ENCODE results near the gene DLG1. TPM values are rescaled to one million over a fixed set of nuclear protein-coding genes. Genes with fewer than 3 reads are reported as not detected.
"Not testable (repeated sequence)": the region's sequence is repeated elsewhere in the genome, so short reads cannot be mapped to it uniquely, and the experiment has no call there.

The DLG1 gene
- total RNA-seq, 1 experiment from 2014 or later, result 28.9 TPM

DNA sequence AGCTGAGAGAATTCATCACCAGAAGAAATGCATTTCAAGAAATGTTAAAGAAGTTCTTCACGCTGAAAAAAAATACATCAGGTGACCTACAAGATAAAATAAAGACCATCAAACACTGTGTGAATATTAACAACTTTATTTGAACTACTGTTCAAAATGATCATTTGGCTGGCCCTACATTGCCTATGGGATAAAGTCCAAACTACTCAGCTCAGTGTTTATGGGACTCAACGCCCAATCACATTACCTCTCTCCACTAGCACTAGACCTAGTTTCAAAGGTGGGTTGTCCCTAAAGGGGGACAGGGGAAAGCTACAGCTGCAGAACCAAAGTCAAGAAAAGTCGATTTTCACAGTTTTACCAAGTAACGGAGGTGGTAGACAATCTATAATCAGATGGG, 62.0 kb downstream of the DLG1 start:
- DNase-seq (ENCODE audit: low read depth, low spot score), result no peak
- in situ Hi-C loops (cut with HindIII; ENCODE audit: low pct_unique_long_range_greater_than_20kb, low sequenced_read_pairs), result no loop called here

DNA sequence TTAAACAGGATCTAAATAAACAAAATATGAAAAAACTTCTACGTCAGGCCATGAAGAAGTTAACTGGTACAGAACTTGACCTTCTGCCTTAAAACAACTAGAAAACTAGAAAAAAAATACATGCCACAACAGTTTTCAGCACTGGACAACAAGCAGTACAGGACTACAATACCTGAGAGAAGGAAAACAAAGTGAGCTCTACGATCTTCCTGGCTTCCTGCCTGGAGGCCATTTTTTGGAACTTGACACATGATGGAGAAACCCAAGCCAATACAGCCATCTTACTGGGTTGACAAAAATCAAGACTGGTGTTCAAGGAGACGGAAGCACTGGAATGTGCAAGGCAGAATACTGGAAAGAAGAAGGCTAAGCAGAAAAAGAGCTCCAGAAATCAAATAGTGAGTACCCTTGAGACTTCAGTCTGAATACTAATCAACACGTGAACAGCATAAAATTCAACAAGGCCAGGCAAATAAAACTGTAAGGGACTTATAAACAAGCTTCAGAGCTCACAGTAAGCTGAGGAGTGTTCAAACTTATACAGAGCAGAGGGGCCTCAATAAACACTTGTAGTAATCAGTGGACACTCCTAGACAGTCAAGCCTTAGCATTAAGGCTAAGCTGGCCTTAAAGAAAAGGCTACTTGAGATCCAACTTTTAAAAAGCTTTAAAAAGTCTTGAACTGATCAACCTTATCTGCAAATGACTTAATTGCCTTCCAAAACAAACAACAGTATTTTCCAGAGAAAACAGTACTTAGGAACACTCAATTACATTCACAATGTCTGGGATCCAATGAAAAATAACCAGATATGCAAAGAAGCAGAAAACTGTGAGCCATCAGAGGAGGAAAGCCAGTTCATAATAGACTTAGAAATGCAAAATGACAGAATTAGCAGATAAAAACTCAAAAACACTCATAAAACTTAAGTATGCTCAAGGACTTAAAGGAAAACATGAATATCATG, 63.2 kb downstream of the DLG1 start:
- in situ Hi-C loops (cut with HindIII; ENCODE audit: low pct_unique_long_range_greater_than_20kb, low sequenced_read_pairs), result no loop called here
- no peak for DNase-seq (ENCODE audit: low read depth, low spot score)

DNA sequence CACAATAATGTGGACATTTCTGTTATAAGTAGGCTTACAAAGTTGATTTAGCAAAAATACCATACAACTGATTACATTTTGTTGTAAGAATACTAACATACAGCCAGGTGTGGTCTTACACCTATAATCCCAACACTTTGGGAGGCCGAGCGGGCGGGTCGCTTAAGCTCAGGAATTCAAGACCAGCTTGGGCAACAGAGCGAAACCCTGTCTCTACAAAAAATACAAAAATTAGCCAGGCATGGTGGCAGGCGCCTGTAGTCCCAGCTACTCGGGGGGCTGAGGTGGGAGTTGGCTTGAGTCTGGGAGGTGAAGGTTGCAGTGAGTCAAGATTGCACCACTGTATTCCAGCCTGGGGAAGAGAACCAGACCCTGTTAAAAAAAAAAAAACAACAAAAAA, 67.1 kb downstream of the DLG1 start:
- DNase-seq (ENCODE audit: low read depth, low spot score), result no peak
- in situ Hi-C loops (cut with HindIII; ENCODE audit: low pct_unique_long_range_greater_than_20kb, low sequenced_read_pairs), result no loop called here

DNA sequence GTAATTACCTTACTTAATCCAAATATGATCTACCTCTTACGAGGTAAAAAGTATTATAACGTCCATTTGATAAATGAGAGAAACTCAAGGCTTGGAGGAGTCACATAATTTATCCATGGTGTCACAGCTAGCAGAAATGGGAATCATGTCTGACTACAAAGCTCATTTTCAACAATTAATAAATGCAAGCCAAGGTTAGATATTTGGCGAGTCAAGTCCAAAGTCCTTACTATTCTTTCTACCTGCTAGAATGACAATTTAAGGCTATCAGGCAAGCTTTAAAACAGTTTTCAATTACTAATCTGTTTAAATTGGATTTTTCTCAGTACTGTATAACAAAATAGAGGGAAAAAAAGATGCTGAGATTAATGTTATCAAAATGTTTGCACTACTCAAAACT, 68.6 kb downstream of the DLG1 start:
- no peak for DNase-seq (ENCODE audit: low read depth, low spot score)
- in situ Hi-C loops (cut with HindIII; ENCODE audit: low pct_unique_long_range_greater_than_20kb, low sequenced_read_pairs), result no loop called here

DNA sequence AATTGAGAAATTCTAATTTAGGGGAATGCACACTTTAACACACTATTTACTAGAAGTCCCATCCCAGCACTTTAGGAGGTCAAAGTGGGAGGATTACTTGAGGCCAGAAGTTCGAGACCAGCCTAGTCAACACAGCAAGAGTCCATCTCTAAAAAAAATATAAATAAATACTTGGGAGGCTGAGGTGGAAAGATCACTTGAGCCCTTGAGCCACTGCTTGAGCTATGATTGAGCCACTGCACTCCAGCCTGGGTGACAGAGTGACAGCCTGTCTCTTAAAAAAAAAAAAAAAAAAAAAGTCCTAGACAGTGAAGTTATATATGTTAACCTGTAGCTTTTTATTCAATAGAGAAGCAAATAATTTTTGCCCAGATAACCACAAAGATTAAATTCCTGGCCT, 69.2 kb downstream of the DLG1 start:
- DNase-seq (ENCODE audit: low read depth, low spot score), result no peak
- in situ Hi-C loops (cut with HindIII; ENCODE audit: low pct_unique_long_range_greater_than_20kb, low sequenced_read_pairs), result no loop called here

DNA sequence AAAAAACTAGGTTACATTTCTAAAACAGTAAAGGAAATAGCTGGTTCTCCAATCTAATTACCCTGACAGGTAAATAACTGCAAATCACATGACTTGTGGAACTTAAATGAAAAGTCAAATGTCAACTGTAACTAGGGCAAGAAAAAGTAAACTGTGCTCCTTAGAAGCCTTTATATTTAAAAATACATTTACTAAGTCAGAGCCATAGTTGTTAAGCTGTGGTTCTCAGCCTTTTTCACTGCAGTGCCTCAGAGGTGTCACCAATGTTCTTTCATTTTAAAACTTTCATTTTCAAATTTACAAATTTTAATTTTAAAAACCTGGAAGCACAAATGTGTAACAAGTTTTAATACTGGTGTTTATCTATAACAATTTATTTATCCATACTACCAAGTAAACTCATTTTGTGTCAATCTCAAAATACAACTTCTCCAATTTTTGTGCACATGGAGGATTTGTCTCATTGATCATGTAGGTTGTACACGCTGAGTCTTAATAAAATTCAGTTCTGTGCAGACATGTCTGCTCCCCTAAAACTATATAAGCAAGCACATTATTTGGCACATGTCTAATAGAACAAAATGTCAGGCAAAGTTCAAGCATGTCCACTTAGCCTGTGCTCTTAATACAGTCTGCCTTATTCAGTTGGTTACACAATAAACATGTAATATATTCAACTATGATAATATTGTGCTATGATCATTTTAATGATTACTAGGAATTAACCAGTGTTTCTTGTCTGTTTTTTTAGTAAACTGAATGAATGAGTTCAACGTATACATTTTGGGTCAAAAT, 70.4 kb downstream of the DLG1 start:
- in situ Hi-C loops (cut with HindIII; ENCODE audit: low pct_unique_long_range_greater_than_20kb, low sequenced_read_pairs), result no loop called here
- DNase-seq (ENCODE audit: low read depth, low spot score), result no peak

DNA sequence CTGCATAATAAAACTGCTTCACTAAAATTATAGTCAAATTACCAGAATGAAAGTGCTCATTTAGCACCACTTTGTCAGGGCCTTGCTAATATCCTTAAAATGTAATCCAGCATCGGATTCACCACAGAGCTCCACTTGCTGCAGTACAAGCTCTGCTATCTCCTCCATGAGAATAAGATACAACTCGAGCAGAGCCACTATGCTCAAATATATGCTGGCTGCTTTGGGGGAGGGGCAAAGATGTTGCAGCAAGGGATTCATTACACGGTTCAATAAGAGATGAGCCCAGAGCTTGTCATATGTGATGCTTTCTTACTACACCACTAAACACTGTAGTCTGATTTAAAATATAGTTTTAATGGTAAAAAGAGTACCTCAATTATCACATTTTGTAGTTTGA, 72.2 kb downstream of the DLG1 start:
- in situ Hi-C loops (cut with HindIII; ENCODE audit: low pct_unique_long_range_greater_than_20kb, low sequenced_read_pairs), result no loop called here
- DNase-seq (ENCODE audit: low read depth, low spot score), result peak; percentile 34

DNA sequence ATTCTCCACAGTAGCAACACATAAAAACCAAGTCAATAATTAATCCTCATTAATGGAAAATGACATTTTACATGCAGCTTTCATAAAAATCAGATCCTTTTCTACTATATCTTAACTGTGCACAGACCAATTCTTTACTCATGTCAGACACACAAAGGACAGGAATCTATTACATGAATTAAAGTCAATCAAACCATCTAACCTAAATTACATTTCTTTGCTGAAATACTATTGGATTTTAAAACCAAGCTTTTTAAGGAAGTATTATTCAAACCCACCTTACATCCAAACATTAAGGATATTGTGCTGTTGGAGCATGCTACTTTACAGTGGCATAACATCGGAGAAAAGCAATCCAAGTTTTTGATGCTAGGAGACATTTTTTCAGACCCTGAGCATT, 72.8 kb downstream of the DLG1 start:
- in situ Hi-C loops (cut with HindIII; ENCODE audit: low pct_unique_long_range_greater_than_20kb, low sequenced_read_pairs), result no loop called here
- no peak for DNase-seq (ENCODE audit: low read depth, low spot score)

DNA sequence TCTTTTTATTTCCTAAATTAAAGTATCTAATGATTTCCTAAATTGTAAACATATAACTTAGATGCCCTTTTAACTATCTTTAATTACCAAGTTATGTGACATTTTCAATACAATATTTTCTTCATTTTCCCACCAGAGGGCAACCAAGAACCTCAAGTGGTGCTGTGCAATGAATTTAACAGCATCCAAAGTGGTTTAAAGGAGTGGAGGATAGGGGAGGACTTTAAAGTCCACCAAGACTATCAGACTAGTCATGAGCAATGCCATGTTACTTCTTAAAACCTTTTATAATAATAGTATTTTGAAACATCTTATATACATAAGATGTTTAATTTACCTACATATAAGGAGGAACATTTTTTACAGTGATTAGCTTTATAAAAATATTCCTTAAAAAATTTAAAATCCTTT, 74.4 kb downstream of the DLG1 start:
- peak; percentile 74 for DNase-seq (ENCODE audit: low read depth, low spot score)
- in situ Hi-C loops (cut with HindIII; ENCODE audit: low pct_unique_long_range_greater_than_20kb, low sequenced_read_pairs), result no loop called here

DNA sequence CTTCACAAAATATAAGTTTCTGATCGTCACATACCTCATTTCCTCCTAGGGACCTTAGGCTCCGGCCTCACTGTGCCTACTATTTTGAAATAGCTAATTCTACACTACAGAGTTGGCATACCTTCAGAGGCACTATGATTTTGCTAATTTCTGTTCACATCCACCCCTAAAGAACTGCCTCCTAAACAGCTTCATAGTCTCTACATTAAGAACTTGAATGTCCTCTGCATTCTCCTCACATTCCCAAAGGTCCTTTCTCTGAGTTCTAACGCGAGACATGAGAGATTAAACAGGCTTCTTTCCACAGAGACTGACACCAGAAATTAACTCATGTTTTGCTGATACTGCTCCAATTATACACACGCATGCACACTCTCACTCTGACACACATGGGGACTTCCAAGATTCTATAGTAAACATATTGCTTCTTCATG, 75.5 kb downstream of the DLG1 start:
- DNase-seq (ENCODE audit: low read depth, low spot score), result no peak
- in situ Hi-C loops (cut with HindIII; ENCODE audit: low pct_unique_long_range_greater_than_20kb, low sequenced_read_pairs), result no loop called here

DNA sequence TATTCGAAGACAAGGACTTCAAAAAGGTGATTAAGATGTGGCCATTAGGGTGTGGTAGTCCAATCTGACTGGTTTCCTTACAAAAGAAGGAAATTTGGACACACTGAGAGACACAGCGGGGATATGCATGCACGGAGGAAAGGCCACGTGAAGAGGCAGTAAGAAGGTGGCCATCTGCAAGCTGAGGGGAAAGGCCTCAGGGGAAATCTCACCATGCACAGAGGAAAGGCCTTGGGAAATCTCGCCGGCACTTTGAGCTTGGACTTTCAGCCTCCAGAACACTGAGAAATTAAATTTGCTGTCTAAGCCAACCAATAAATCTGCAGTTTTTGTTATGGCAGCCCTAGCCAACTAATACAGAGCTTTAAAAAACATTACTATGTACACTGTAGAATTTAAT, 78.8 kb downstream of the DLG1 start:
- in situ Hi-C loops (cut with HindIII; ENCODE audit: low pct_unique_long_range_greater_than_20kb, low sequenced_read_pairs), result no loop called here
- DNase-seq (ENCODE audit: low read depth, low spot score), result no peak

DNA sequence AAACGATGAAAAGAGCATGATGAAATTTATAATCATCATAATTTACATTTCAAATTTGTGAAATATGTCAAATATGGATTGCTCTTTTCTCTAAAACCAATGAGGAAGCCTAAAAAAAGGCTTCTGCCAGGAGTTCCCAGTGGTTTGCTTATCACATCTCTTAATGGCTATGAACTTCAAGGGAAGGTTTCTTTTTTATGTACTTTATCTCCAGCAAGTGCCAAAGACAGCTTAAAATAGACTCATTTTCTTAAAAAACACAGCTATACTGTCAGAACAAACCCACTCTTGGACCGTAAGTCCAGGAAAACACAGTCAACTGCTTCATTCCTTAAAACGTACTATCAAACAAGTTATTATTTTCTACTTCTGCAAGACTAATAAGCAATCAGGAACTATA, 80.2 kb downstream of the DLG1 start:
- DNase-seq (ENCODE audit: low read depth, low spot score), result no peak
- in situ Hi-C loops (cut with HindIII; ENCODE audit: low pct_unique_long_range_greater_than_20kb, low sequenced_read_pairs), result no loop called here

DNA sequence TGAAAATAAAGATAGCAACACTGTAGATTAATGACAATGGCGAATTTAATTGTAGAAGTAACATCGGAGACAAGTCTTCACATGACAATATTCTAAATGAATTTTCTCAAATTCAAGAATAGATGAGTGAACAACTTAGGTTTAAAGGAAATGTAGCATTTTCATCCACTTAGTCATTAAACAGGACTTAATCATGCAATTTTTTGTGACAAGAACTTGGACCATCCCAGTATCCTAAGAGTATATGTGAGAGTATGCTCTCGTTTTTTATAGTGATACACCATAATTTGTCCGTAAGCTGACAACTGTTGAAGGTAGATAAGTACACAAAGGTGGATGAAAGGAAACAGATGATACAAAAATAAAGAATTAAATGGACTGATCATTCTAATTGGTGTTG, 81.5 kb downstream of the DLG1 start:
- in situ Hi-C loops (cut with HindIII; ENCODE audit: low pct_unique_long_range_greater_than_20kb, low sequenced_read_pairs), result no loop called here
- no peak for DNase-seq (ENCODE audit: low read depth, low spot score)

DNA sequence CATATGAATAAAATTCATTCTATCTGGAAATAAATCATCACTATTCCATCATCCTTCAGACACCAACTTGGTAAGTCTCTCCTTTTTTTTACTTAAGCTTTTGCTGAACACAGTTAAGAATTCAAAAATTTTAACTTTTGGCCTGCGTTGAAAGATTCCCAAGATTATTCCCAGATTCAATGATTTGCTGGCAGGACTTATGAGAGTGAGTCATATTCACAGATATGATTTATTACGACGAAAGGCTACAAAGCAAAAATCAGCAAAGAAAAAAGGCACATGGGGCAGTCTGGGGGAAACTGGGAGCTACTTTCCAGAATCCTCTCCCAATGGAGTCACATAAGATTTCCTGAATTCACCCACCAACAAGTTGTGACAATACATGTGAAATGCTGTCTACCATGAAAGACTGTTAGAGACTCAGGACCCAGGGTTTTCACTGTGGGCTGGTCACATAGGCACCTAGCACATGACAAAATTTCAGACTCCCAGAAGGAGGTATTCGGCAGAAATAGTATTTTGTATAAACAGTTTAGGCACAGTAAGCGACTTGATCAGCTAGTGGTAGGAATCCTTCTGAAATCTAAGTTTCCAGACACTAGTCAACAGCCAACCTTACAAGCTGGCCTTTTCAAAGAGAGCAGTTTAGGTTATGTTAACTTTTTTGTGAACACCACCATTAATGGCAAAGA, 82.1 kb downstream of the DLG1 start:
- DNase-seq (ENCODE audit: low read depth, low spot score), result peak; percentile 59
- in situ Hi-C loops (cut with HindIII; ENCODE audit: low pct_unique_long_range_greater_than_20kb, low sequenced_read_pairs), result no loop called here

DNA sequence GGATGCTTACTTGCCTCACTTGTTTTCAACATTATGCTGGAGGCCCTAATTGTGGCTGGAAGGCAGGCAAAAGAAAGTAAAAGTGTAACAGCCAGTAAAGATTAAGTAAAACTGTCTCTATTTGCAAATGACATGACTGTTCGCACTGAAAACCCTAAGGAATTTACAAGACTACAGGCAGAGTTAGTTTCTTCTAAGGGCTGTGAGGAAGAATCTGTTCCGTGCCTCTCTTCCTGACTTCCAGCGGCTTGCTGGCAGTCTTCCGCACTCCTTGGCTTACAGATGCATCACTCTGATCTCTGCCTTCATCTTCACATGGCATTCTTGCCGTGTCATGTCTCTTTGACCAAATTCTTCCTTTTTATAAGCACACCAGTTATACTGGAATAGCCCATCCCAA, 86.1 kb downstream of the DLG1 start:
- in situ Hi-C loops (cut with HindIII; ENCODE audit: low pct_unique_long_range_greater_than_20kb, low sequenced_read_pairs), result no loop called here

DNA sequence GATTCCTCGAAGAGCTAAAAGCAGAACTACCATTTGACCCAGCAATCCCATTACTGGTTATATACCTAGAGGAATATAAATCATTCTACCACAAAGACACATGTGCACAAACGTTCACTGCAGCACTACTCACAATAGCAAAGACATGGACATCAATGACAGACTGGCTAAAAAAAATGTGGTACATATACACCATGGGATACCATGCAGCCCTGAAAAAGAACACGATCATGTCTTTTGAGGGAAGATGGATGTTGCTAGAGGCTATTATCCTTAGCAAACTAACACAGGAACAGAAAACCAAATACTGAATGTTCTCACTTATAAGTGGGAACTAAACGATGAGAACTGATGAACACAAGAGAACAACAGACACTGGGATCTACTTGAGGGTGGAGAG, 86.7 kb downstream of the DLG1 start:
- DNase-seq (ENCODE audit: low read depth, low spot score); in situ Hi-C loops (cut with HindIII; ENCODE audit: low pct_unique_long_range_greater_than_20kb, low sequenced_read_pairs): not testable (repeated sequence)

More for the DNA sequence above, 86.1 kb downstream of the DLG1 start:
- DNase-seq (ENCODE audit: low read depth, low spot score), result no peak

DNA sequence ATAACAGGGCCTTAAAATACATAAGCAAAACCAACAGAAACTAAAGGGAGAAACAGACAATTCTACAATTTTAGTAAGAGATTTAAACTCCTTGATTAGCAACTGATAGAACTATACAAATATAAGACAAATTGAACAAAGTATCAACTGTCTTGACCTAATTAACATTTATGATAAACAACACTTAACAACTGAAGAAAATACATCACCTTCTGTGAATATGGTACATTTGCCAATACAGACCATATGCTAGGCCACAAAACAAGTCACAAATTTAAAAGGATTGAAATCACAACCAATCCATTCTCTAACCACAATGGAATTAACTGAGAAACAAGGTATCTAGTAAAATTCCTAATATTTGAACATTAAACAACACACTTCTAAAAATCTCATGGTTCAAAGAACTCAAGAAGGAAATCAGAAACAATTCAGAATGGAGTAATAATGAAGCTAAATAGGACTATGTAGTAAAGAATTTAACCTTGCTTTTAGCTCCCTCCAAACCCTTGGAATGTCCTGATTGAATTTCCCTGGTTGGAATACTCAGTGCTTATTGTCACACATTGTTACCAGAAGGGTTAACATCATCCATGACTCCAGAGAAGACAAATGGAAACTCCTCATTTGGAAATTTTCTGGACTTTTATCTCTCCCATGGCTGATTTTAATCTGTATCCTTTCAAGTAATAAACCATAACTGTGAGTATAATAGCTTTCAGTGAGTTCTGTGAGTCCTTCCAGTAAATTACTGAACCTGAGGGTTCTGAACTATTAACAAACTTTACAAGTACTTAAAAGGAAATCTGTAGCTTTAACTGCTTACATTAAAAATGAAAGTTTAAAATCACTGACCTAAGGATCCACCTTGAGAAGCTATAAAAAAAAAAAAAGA, 88.8 kb downstream of the DLG1 start:
- no peak for DNase-seq (ENCODE audit: low read depth, low spot score)
- in situ Hi-C loops (cut with HindIII; ENCODE audit: low pct_unique_long_range_greater_than_20kb, low sequenced_read_pairs), result no loop called here

Data from SK-MEL-5 (cell line).